Fibroblast of peridontal ligament (primary cell): ENCODE measurements around the gene PSMB9.

Experiments used
- DNase-seq: peaks from one replicate; pipeline ENCODE4 v3.0.0-alpha.2; 2010; ENCODE audit errors: extremely low read depth

Gene PSMB9

GRCh38 chr6:32839356-32839755 is 14.6 kb upstream of the PSMB9 start:
- no peak for DNase-seq

GRCh38 chr6:32840604-32841246 is 13.3 kb upstream of the PSMB9 start:
- DNase-seq: no peak

- DNase-seq: no peak
These were observed 11.9 kb upstream of the PSMB9 start for GRCh38 chr6:32842021-32842650.

- no peak for DNase-seq
These were observed 11.3 kb upstream of the PSMB9 start for GRCh38 chr6:32842690-32843089.

GRCh38 chr6:32843331-32843978 is 10.5 kb upstream of the PSMB9 start:
- DNase-seq: peak; percentile 18

- DNase-seq: peak; percentile 92
These were observed 9.8 kb upstream of the PSMB9 start, which contains the start of gene PSMB8 for GRCh38 chr6:32843979-32844838. Gene PSMB8, minus strand, starts transcription at chr6:32844047. Its CDS starts 51 bp downstream, at chr6:32843996.

- DNase-seq: no peak
These were observed 9.1 kb upstream of the PSMB9 start for GRCh38 chr6:32844839-32845383.

- no peak for DNase-seq
These were observed 8.6 kb upstream of the PSMB9 start for GRCh38 chr6:32845384-32845884.

- no peak for DNase-seq
These were observed 7.0 kb upstream of the PSMB9 start for GRCh38 chr6:32847004-32847403.

- no peak for DNase-seq
These were observed 6.2 kb upstream of the PSMB9 start for GRCh38 chr6:32847795-32848194.

- no peak for DNase-seq
These were observed 4.9 kb upstream of the PSMB9 start for GRCh38 chr6:32849126-32849525.

GRCh38 chr6:32851025-32851424 is 3.0 kb upstream of the PSMB9 start:
- DNase-seq: no peak

- peak; percentile 14 for DNase-seq
These were observed 1.8 kb upstream of the PSMB9 start for GRCh38 chr6:32852018-32852843.

GRCh38 chr6:32852844-32853540 is 1.0 kb upstream of the PSMB9 start:
- DNase-seq: peak; percentile 16

- DNase-seq: peak; percentile 60
These were observed 585 bp downstream of the PSMB9 start for GRCh38 chr6:32854376-32855178.

GRCh38 chr6:32855467-32856174 is 1.6 kb downstream of the PSMB9 start:
- DNase-seq: no peak

GRCh38 chr6:32857156-32857891 is 3.3 kb downstream of the PSMB9 start:
- DNase-seq: no peak

GRCh38 chr6:32858194-32858593 is 4.2 kb downstream of the PSMB9 start:
- no peak for DNase-seq
